Measurements from ENCODE around the gene GTF3C1. TPM values are rescaled to one million over a fixed set of nuclear protein-coding genes. Genes with fewer than 3 reads are reported as not detected.

The GTF3C1 gene
- total RNA-seq, 1 experiment from 2014 or later: 38.1 TPM

DNA sequence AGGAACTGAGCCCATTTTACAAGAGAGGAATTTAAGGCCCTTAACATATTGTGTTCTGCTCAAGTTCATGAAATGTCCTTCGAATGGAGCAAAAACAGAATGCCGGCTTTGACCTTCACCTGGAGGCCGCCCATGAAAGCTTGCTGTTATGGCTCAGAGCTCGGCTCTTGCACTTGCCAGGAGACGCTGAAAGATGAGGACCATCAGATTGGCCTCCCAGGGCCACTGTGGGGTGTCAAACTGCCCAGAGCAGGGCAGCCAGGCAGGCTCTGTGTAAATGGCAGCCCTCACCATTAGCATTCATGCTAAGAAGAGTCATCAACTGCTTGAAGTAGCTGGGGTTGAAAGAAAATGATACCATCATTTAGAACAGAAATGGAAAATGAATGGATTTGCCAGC, 108.4 kb downstream of the GTF3C1 start:
- TF ChIP-seq, protein P1, sequence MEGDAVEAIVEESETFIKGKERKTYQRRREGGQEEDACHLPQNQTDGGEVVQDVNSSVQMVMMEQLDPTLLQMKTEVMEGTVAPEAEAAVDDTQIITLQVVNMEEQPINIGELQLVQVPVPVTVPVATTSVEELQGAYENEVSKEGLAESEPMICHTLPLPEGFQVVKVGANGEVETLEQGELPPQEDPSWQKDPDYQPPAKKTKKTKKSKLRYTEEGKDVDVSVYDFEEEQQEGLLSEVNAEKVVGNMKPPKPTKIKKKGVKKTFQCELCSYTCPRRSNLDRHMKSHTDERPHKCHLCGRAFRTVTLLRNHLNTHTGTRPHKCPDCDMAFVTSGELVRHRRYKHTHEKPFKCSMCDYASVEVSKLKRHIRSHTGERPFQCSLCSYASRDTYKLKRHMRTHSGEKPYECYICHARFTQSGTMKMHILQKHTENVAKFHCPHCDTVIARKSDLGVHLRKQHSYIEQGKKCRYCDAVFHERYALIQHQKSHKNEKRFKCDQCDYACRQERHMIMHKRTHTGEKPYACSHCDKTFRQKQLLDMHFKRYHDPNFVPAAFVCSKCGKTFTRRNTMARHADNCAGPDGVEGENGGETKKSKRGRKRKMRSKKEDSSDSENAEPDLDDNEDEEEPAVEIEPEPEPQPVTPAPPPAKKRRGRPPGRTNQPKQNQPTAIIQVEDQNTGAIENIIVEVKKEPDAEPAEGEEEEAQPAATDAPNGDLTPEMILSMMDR (IDR thresholded peaks at IDR 0.05; ENCODE audit: unreplicated experiment): no peak
- CTCF ChIA-PET: interaction anchor here (1.2 to 1.3 kb wide), 2 partner anchors 10 to 15 kb away, joined by 3 to 5 read pairs; no protein-coding TSS in a partner anchor
- Mint-ChIP-seq H3K4me3 (ENCODE audit: unreplicated experiment) (no peak overlapping the region), H3K9me3 (ENCODE audit: unreplicated experiment) (no peaks in the 10 kb centered on the region), H3K27ac (ENCODE audit: low read depth, unreplicated experiment) (no peak overlapping the region), H3K27me3 (ENCODE audit: insufficient read depth, unreplicated experiment) (no peaks in the 10 kb centered on the region), H3K36me3 (ENCODE audit: insufficient read depth, unreplicated experiment) (no peaks in the 10 kb centered on the region), H3K4me1 (ENCODE audit: insufficient read depth, unreplicated experiment) (no peaks in the 10 kb centered on the region)
- BruUV-seq (replicated peaks): no TSS peak
- intact Hi-C loops (cut with micrococcal nuclease): no loop called here
- no peak for DNase-seq (ENCODE audit: unreplicated experiment)
- POLR2A ChIA-PET: no interaction called here

DNA sequence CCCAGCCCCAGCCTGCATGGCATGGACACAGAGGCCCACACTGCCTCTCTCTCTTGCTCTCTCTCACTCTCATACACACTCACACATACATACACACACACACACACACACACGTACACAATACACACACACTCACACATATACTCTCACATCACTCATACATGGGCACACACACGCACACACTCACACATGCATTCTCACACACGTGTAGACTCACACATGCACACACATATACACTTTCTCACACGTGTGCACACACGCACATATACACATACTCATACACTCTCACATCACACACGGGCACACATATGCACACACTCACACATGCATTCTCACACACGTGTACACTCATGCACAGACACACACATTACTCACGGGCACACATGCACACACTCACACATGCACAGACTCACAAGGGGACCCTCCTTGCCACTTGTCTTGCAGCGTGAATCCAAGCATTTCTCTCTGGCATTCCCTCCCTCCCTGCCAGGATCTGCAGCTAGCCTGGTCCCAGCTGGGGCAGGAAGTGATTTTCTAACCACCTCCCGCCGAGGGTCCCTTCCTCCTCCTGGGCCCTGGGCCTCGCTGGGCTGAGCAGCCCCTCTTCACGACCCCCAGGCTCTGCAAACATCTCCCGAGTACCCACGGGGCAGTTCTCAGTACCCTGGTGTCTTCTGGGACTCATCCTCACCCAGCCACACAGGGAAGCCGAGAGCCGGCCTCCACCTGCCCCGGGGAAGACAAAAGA, 110.3 kb downstream of the GTF3C1 start:
- TF ChIP-seq, protein P1 (IDR thresholded peaks at IDR 0.05; ENCODE audit: unreplicated experiment): no peak
- Mint-ChIP-seq H3K9me3 (ENCODE audit: unreplicated experiment) (no peaks in the 10 kb centered on the region), H3K27me3 (ENCODE audit: insufficient read depth, unreplicated experiment) (no peaks in the 10 kb centered on the region), H3K36me3 (ENCODE audit: insufficient read depth, unreplicated experiment) (no peaks in the 10 kb centered on the region), H3K4me1 (ENCODE audit: insufficient read depth, unreplicated experiment) (no peaks in the 10 kb centered on the region), H3K4me3 (ENCODE audit: unreplicated experiment) (no peak overlapping the region), H3K27ac (ENCODE audit: low read depth, unreplicated experiment) (no peak overlapping the region)
- intact Hi-C loops (cut with micrococcal nuclease): no loop called here
- no TSS peak for BruUV-seq (replicated peaks)
- no peak for DNase-seq (ENCODE audit: unreplicated experiment)
- ChIA-PET POLR2A (no interaction called here), CTCF (interaction anchor here (0.7 kb wide), 1 partner anchor 271 kb away, joined by 3 read pairs; no protein-coding TSS in a partner anchor)

DNA sequence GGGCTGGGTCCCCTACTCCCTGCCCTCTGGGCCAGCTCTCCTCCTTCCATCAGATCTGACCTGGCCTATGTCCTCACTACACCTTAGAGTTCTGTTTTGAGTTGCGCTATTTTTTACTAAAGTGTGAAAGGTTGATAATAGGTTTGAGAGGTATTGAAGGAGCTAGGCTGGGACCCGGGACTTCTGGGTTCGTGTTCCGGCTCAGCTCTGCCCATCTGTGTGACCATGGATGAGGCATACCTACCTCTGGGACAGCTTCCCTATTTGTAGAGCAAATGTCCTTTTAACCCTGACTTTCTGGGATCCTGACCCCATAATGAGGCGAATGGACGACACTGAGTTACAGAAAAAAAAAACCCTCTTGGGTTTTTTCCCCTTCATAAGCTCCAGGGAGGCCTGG, 111.8 kb downstream of the GTF3C1 start:
- TF ChIP-seq, protein P1 (IDR thresholded peaks at IDR 0.05; ENCODE audit: unreplicated experiment): no peak
- intact Hi-C loops (cut with micrococcal nuclease): no loop called here
- no peak for DNase-seq (ENCODE audit: unreplicated experiment)
- no TSS peak for BruUV-seq (replicated peaks)
- no peaks in the 10 kb centered on the region for H3K9me3 Mint-ChIP-seq (ENCODE audit: unreplicated experiment)
- H3K27me3 Mint-ChIP-seq (ENCODE audit: insufficient read depth, unreplicated experiment): no peaks in the 10 kb centered on the region
- H3K4me1 Mint-ChIP-seq (ENCODE audit: insufficient read depth, unreplicated experiment): peaks cover under 1% of the 10 kb centered on the region
- H3K36me3 Mint-ChIP-seq (ENCODE audit: insufficient read depth, unreplicated experiment): no peaks in the 10 kb centered on the region
- no peak overlapping the region for H3K4me3 Mint-ChIP-seq (ENCODE audit: unreplicated experiment)
- POLR2A ChIA-PET: no interaction called here
- no peak overlapping the region for H3K27ac Mint-ChIP-seq (ENCODE audit: low read depth, unreplicated experiment)
- CTCF ChIA-PET: interaction anchor here (0.6 to 0.9 kb wide), 2 partner anchors 70 to 308 kb away, joined by 3 read pairs; no protein-coding TSS in a partner anchor

DNA sequence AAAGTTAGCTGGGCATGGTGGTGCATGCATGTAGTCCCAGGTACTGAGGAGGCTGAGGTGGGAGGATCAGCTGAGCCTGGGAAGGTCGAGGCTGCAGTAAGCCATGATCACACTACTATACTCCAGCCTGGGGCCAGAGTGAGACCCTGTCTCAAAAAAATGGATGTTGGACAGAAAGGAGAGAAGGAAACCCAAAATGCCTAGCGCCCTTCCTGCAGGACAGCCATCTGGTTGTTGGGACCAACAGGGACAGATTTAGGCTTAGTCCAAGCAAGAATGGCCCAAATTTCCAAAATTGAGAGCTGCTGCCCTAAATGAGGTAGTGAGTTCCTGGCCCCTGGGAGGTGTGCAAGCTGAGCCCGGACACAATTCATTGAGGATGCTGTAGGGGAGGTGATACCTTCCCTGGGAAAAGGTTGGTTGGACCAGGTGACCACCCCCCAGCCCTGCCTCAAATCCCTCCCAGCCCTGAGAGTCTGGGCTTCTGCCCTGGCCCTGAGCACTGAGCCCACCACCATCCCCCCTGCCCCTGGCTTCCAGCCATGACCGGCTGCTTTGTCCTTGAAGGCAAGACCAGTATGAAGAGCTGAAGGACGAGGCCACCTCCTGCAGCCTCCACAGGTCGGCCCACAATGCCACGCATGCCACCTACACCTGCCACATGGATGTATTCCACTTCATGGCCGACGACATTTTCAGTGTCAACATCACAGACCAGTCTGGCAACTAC, 112.6 kb downstream of the GTF3C1 start:
- Mint-ChIP-seq H3K36me3 (ENCODE audit: insufficient read depth, unreplicated experiment) (no peaks in the 10 kb centered on the region), H3K9me3 (ENCODE audit: unreplicated experiment) (no peaks in the 10 kb centered on the region), H3K4me3 (ENCODE audit: unreplicated experiment) (no peak overlapping the region), H3K4me1 (ENCODE audit: insufficient read depth, unreplicated experiment) (peaks cover 9% of the 10 kb centered on the region), H3K27ac (ENCODE audit: low read depth, unreplicated experiment) (no peak overlapping the region), H3K27me3 (ENCODE audit: insufficient read depth, unreplicated experiment) (no peaks in the 10 kb centered on the region)
- ChIA-PET CTCF (interaction anchor here (0.6 to 1.2 kb wide), 4 partner anchors 13 to 330 kb away, joined by 3 read pairs; no protein-coding TSS in a partner anchor), POLR2A (no interaction called here)
- BruUV-seq (replicated peaks): no TSS peak
- TF ChIP-seq, protein P1 (IDR thresholded peaks at IDR 0.05; ENCODE audit: unreplicated experiment): no peak
- intact Hi-C loops (cut with micrococcal nuclease): no loop called here
- no peak for DNase-seq (ENCODE audit: unreplicated experiment)

Data from MCF 10A (cell line).